Skeletal muscle satellite cell (primary cell): Measurements from ENCODE around the gene MTA3.

ENCODE experiments used
- H3K27me3 ChIP-seq: 2 replicates; pipeline ENCODE4 v1.7.0; 2013; ENCODE audit warnings: low read length; ENCODE audit not compliant: control insufficient read depth, insufficient read depth
- H3K36me3 ChIP-seq: 2 replicates; pipeline ENCODE4 v1.7.0; 2013; ENCODE audit warnings: mild to moderate bottlenecking, control low read depth, low read length; ENCODE audit not compliant: insufficient read depth
- H3K4me1 ChIP-seq: 2 replicates; pipeline ENCODE4 v1.7.0; 2013; ENCODE audit warnings: low read length; ENCODE audit not compliant: control insufficient read depth, insufficient read depth
- H3K4me2 ChIP-seq: 2 replicates; pipeline ENCODE4 v1.7.0; 2013; ENCODE audit warnings: mild to moderate bottlenecking, low read length
- H3K4me3 ChIP-seq: 2 replicates; pipeline ENCODE4 v1.7.0; 2013; ENCODE audit warnings: low read length
- H3K9ac ChIP-seq: 2 replicates; pipeline ENCODE4 v1.7.0; 2013; ENCODE audit warnings: mild to moderate bottlenecking, low read depth, low read length, moderate library complexity
- H3K9me3 ChIP-seq: replicated peaks from 2 replicates; pipeline ENCODE4 v1.7.0; 2013; ENCODE audit warnings: mild to moderate bottlenecking, control low read depth, low read length

Gene MTA3

GRCh38 chr2:42744545-42745082, 176.2 kb downstream of the MTA3 start:
- Histone ChIP-seq H3K27me3 (no peaks in the 10 kb centered on the region), H3K4me1 (peaks cover 22% of the 10 kb centered on the region), H3K4me3 (no peak overlapping the region), H3K4me2 (no peak overlapping the region), H3K36me3 (peaks cover 5% of the 10 kb centered on the region), H3K9me3 (no peaks in the 10 kb centered on the region), H3K9ac (no peak overlapping the region)

GRCh38 chr2:42747422-42747821, 179.0 kb downstream of the MTA3 start:
- Histone ChIP-seq H3K36me3 (no peaks in the 10 kb centered on the region), H3K9ac (no peak overlapping the region), H3K9me3 (no peaks in the 10 kb centered on the region), H3K27me3 (no peaks in the 10 kb centered on the region), H3K4me1 (peaks cover 22% of the 10 kb centered on the region), H3K4me2 (no peak overlapping the region), H3K4me3 (no peak overlapping the region)

DNA sequence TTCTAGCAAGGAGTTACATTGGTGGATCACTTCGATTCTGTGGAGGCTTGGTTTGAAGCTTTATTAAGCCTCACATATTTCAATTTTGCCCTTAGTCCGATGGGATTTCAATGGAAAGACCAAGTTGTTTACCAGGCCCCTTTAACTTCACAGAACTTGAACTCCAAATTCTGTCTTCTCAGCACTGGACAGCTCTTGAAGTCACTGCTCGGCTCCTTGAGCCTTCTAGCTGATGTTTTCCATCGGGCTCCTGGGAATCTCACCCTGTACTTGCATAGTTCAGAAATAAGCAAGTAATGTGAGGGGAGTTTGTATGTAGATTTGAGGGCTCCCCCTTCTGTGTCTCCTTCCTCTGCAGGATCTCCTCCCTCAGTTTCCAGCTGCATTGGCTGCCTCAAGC, 180.4 kb downstream of the MTA3 start:
- no peak overlapping the region for H3K4me2 ChIP-seq
- no peaks in the 10 kb centered on the region for H3K27me3 ChIP-seq
- no peaks in the 10 kb centered on the region for H3K9me3 ChIP-seq
- no peak overlapping the region for H3K9ac ChIP-seq
- H3K36me3 ChIP-seq, result no peaks in the 10 kb centered on the region
- H3K4me3 ChIP-seq, result no peak overlapping the region
- H3K4me1 ChIP-seq, result peaks cover 24% of the 10 kb centered on the region

DNA sequence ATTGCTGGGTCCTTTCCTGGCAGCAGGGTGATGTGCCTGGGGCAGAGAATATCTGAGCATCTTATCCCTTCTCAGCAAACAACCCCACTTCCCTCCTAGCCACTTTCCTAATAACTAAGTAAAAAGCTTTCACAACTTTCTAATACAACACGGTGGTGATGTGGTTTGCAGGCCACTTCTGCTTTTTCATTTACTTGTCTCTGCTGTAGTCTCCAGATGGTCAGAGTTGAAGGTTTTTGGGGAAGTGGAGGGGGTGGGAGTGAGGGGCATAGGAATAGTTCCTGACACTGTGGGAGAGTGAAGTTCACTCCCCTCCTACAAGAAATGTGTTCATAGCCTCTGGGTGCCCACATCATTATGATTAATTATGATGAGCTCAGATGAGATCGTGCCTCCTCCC, 183.9 kb downstream of the MTA3 start:
- Histone ChIP-seq H3K9me3 (no peaks in the 10 kb centered on the region), H3K9ac (no peak overlapping the region), H3K36me3 (no peaks in the 10 kb centered on the region), H3K4me2 (no peak overlapping the region), H3K27me3 (no peaks in the 10 kb centered on the region), H3K4me1 (peaks cover 21% of the 10 kb centered on the region), H3K4me3 (no peak overlapping the region)

DNA sequence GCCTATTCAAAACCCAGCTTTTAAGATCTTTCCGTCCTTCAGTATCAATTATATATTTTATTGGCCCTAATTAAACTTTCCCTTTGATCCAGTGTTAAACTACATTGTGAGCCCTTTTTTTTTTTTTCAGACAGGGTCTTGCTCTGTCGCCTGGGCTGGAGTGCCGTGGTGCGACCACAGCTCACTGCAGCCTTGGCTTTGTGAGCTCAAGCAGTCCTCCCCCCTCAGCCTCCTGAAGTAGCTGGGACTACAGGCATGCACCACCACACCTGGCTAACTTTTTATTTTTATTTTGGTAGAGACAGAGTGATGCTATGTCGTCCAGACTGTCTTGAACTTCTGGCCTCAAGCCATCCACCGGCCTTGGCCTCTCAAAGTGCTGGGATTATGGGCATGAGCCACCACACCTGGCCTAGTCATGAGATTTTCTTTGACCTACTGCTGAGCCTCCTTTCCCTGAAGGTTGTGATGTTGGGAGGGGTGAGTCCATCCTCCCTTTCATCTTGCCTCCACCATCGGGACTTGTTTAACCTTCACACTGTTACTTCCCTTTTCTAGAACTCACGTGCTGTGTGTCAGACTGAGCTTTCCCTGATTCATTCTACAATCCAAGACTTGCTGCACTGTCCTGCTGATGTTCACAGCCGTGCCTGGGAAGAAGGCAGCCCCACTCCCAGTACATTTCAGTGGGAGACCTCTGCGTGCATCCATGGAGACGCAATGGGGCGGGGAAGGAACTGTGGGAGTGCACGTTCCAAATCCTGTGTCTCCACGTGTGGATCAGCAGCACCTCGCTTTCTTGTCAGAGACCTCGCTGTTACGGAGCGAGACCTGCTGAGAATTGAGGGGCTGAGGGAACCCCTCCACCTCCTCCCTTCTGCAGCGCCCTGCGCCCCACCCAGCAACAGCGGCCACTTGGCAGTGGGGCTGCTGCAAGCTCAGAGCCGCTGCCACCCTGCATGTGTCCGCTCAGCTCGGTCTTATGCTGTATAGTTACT, 184.7 kb downstream of the MTA3 start:
- H3K27me3 ChIP-seq, result no peaks in the 10 kb centered on the region
- no peak overlapping the region for H3K4me3 ChIP-seq
- H3K9ac ChIP-seq, result no peak overlapping the region

GRCh38 chr2:42754021-42754775, 185.8 kb downstream of the MTA3 start:
- H3K4me1 ChIP-seq, result peaks cover 21% of the 10 kb centered on the region
- no peaks in the 10 kb centered on the region for H3K27me3 ChIP-seq
- no peaks in the 10 kb centered on the region for H3K36me3 ChIP-seq
- H3K9ac ChIP-seq, result no peak overlapping the region
- no peak overlapping the region for H3K4me3 ChIP-seq
- no peaks in the 10 kb centered on the region for H3K9me3 ChIP-seq
- H3K4me2 ChIP-seq, result peak overlapping the region; percentile 19

More for the DNA sequence above, 184.7 kb downstream of the MTA3 start:
- H3K4me2 ChIP-seq, result no peak overlapping the region
- peaks cover 21% of the 10 kb centered on the region for H3K4me1 ChIP-seq
- no peaks in the 10 kb centered on the region for H3K9me3 ChIP-seq
- no peaks in the 10 kb centered on the region for H3K36me3 ChIP-seq

- Histone ChIP-seq H3K9ac (no peak overlapping the region), H3K4me3 (no peak overlapping the region), H3K4me2 (peak overlapping the region; percentile 50), H3K36me3 (no peaks in the 10 kb centered on the region), H3K9me3 (no peaks in the 10 kb centered on the region), H3K27me3 (no peaks in the 10 kb centered on the region), H3K4me1 (peaks cover 21% of the 10 kb centered on the region)
Measured at GRCh38 chr2:42754776-42755140, 186.3 kb downstream of the MTA3 start.

GRCh38 chr2:42755191-42755880, 186.9 kb downstream of the MTA3 start:
- no peak overlapping the region for H3K9ac ChIP-seq
- peaks cover 21% of the 10 kb centered on the region for H3K4me1 ChIP-seq
- H3K4me3 ChIP-seq, result no peak overlapping the region
- H3K4me2 ChIP-seq, result peak overlapping the region; percentile 50
- H3K36me3 ChIP-seq, result peaks cover 3% of the 10 kb centered on the region
- no peaks in the 10 kb centered on the region for H3K9me3 ChIP-seq
- no peaks in the 10 kb centered on the region for H3K27me3 ChIP-seq

- Histone ChIP-seq H3K4me1 (peaks cover 21% of the 10 kb centered on the region), H3K9me3 (no peaks in the 10 kb centered on the region), H3K4me3 (no peak overlapping the region), H3K9ac (no peak overlapping the region), H3K36me3 (peaks cover 3% of the 10 kb centered on the region), H3K27me3 (no peaks in the 10 kb centered on the region), H3K4me2 (no peak overlapping the region)
Measured at GRCh38 chr2:42756150-42756775, 187.8 kb downstream of the MTA3 start.

DNA sequence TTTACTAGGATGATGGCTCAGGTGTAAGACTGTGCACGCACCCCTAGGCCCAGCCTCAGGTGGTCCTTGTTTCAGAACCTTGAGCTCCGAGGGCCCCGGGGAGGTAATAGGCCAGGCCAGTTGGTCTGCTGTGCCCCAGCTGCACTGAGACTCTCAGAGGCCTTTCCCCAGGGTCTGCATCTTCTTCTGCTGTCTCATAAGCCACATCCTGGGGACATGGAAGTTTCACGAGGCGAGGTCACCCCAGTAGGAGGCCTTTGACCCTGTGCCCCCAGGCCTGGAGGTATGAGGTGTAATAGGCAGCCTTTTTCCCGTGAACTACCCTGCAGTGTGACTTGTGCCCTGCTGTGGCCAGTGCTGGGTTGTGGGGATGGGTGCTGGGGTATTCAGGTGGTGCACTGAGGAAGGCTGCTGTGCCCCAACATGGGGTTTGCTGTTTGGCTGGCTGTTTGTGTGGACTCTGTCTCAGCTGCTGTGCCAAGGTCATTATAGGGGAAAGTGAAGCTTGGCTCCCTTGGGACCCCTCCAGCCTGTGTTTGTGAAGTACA, 188.6 kb downstream of the MTA3 start:
- Histone ChIP-seq H3K36me3 (peaks cover 3% of the 10 kb centered on the region), H3K9ac (no peak overlapping the region), H3K4me3 (no peak overlapping the region), H3K27me3 (no peaks in the 10 kb centered on the region), H3K4me2 (no peak overlapping the region), H3K4me1 (peaks cover 21% of the 10 kb centered on the region), H3K9me3 (no peaks in the 10 kb centered on the region)
